ENCODE data around the gene CCDC144A.

GRCh38 chr17:16676676-16677268, 13.3 kb upstream of the CCDC144A start:
- TF ChIP-seq CTCF (IDR thresholded peaks at IDR 0.05; ENCODE audit: insufficient read depth, low read depth, low read length) (no peak), EZH2 (IDR thresholded peaks at IDR 0.05; ENCODE audit: insufficient read depth, low read length) (no peak)

Data from astrocyte (in vitro differentiated cells and primary cell).